UCSD-AML1 (cell line): ENCODE measurements around the gene ZRSR2.
"Not testable (repeated sequence)": the region's sequence is repeated elsewhere in the genome, so short reads cannot be mapped to it uniquely, and the experiment has no call there.

Source experiments
- DNase-seq: peaks from one replicate; lab custom pipeline; 2025; ENCODE audit not compliant: unreplicated experiment; lab: John Stamatoyannopoulos, UW

Gene ZRSR2, protein sequence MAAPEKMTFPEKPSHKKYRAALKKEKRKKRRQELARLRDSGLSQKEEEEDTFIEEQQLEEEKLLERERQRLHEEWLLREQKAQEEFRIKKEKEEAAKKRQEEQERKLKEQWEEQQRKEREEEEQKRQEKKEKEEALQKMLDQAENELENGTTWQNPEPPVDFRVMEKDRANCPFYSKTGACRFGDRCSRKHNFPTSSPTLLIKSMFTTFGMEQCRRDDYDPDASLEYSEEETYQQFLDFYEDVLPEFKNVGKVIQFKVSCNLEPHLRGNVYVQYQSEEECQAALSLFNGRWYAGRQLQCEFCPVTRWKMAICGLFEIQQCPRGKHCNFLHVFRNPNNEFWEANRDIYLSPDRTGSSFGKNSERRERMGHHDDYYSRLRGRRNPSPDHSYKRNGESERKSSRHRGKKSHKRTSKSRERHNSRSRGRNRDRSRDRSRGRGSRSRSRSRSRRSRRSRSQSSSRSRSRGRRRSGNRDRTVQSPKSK

GRCh38 chrX:15789979-15790768 is at the start of gene ZRSR2:
ZRSR2 (plus strand) TSS chrX:15790484; CDS start chrX:15790496, 12 bp downstream.
- DNase-seq = peak; percentile 87

GRCh38 chrX:15744181-15744867 is 46.0 kb upstream of the ZRSR2 start:
- DNase-seq = no peak

DNA sequence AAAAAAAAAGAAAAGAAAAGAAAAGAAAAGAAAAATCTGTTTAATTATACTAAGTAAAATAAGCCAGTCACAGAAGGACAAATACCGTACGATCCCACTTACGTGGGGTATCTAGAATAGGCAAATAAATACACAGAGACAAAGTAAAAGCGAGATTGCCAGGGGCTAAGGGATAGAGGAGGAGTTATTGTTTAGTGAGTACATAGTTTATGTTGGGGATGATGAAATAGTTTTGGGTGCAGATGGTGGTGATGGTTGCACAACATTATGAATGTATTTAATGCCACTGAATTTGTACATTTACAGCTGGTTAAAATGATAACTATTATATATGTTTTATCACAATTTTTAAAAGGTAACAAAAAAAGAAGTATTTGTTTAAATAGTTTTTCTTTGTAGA is 45.1 kb upstream of the ZRSR2 start:
- DNase-seq = no peak

DNA sequence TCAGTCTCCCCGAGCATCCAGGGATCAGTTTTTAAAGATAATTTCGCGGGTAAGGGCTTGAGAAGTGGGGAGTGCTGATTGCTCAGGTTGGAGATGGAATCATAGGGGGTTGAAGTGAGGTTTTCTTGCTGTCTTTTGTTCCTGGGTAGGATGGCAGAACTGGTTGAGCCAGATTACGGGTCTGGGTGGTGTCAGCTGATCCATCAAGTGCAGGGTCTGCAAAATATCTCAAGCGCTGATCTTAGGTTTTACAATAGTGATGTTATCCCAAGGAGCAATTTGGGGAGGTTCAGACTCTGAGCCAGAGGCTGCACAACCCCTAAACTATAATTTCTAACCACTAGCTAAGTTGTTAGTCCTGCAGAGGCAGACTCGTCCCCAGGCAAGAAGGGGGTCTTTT is 43.6 kb upstream of the ZRSR2 start:
- DNase-seq = not testable (repeated sequence)

DNA sequence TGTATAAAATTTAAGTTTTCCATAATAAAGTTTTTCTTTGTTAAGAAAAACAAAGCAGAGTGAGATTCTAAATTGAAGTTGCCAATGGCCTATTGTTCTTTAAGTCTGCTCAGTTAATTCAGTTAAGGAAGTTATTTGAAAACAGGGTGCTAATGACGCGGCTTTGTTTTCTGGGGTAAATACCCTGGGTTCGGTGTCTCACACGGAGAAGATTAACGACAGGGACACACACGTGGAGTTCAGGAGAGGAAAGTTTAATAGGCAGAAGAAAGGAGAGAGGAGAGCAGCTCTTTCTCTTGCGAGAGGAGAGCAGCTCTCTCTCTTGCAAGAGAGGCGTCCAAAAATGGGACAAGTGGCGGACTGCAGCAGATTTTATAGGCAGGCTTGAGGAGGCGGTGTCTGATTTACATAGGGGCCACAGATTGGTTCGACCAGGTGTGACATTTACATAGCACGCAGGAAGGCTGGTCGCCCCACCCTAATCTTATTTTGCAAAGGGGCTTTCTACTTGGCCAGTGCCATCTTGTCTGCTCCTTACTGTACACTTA is 42.6 kb upstream of the ZRSR2 start:
- no peak for DNase-seq

DNA sequence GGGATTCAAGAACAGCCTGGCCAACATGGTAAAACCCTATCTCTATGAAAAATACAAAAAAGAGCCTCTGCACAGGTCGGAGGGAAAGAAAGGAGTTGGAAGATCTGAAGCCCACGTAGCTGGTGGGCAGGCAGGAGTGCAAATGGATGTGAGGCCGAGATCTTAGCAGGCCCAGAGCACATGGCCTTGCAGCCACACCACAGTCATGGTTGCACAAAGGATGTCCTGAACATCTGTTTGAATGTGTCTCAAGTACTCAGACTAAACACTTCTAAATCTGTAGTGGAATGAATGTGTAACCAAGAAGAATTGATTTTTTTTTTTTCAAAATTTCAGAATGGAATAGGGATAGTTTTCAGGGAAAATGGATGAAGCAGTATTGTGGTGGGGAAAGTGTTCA is 41.4 kb upstream of the ZRSR2 start:
- DNase-seq = no peak

GRCh38 chrX:15749642-15750610 is 40.4 kb upstream of the ZRSR2 start:
- DNase-seq = no peak

DNA sequence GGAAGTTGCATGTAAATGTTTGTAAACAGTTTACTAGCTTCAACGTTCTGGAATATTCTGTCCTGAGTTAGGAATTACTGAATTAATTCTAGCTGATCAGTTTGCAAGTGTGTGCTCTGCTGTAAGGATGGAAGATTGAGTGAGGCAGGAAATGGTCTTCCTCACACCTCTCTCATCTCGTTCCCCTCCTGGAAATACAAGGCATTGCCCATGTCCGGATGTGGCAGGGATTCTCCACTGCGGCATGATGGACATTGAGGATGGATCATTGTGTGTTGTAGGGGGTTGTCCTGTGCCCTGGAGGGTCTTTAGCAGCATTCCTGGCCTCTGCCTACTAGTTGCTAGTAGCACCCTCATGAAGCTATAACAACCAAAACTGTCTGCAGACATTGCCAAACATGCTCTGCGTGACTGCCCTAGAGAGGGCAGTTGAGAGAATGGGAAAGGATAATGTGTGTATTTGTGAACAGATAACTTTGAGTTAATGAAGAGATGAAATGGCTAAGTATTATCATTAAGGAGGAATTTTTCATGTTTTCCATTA is 39.6 kb upstream of the ZRSR2 start:
- no peak for DNase-seq

DNA sequence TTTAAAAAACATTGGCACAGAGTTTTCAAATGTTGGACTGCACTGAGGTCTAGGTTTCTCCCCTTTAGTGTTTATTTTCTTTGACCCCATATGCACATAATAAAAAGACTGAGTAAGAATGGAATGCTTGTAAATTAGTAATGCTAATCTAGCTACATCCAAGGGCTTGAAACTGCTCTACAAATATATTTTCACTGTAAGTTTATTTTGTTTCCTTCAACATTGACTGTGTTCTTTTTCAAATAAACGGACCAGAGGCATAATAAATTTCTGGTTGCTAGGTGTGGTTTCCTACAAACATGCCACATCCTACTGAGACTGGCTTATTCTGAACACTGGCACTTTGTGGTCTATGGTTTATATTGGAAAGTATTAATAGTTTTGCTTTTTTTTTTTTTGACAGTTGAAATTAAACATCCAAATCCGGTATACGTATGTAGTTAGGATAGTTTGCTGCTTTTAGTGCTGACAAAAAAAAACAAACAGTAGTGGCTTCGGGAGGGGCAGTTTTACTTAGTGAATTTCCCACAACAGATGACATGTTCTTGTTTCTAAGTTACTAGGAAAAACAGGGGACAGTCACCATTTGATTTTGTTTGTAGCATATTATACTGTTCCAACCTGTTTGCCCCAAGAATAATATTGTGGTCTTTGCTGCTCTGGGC is 39.0 kb upstream of the ZRSR2 start:
- no peak for DNase-seq

- DNase-seq = no peak
Observed at GRCh38 chrX:15755091-15755490, 35.2 kb upstream of the ZRSR2 start.

DNA sequence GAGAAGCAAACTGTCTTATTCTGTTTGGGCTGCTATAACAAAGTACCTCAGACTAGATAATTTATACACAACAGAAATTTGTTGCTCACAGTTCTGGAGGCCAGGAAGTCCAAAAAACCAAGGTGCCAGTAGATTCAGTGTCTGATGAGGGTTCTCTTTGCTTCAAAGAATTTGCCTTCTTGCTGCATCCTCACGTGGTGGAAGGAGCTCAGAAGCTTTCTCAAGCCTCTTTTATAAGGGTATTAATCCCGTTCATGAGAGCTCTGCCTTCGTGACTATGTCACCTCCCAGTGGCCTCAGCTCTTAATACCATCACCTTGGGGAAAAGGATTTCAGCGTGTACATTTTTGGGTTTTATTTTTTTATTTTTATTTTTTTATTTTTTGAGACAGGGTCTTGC is 32.1 kb upstream of the ZRSR2 start:
- no peak for DNase-seq

- not testable (repeated sequence) for DNase-seq
Observed at GRCh38 chrX:15759886-15760285, 30.4 kb upstream of the ZRSR2 start.

DNA sequence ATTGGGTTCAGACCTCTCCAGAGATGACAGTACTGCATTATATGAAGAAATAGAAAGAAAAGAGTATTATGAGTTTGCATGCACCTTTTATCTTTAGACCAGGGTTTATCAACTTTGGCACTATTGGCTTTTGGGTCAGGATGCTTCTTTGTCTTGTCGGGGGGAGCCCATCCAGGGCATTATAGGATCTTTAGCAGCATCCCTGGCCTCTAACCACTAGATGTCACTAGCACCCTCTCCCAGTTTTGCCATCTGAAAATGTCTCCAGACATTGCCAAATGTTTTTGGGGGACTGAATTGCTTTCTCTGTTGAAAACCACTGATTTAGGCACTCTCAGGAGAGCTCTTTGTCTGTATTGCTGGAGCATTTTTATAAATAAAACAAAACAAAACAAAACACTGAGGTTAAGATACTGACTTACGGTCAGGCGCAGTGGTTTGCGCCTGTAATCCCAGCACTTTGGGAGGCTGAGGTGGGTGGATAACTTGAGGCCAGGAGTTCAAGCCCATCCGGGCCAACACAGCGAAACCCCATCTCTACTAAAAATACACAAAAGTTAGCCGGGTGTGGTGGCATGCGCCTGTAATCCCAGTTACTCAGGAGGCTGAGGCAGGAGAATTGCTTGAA is 28.6 kb upstream of the ZRSR2 start:
- peak; percentile 11 for DNase-seq

- DNase-seq = no peak
Observed at GRCh38 chrX:15769300-15769954, 20.9 kb upstream of the ZRSR2 start.

- no peak for DNase-seq
Observed at GRCh38 chrX:15781961-15782699, 8.2 kb upstream of the ZRSR2 start.

DNA sequence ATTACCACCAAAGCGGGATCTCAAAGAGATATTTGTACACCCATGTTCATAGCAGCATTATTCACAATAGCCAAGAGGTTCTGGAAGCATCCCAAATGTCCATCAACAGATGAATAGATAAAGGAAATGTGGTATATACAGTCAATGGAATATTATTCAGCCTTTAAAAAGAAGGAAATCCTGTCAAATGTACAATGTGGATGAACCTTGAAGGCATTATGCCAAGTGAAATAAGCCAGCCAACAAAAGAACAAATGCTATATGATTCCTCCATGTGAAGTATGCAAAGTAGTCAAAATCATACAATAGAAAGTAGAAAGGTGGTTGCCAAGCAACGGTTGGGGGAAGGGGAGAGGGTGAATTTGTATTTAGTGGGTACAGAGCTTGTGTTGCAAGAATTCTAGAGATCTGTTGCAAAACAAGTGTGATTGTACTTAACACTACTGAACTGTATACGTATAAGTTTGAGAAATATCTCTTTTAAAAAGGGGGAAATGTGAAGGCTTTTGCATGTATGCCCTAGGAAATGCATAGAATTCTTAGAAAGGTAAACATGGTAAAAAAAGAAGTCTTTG is 5.0 kb upstream of the ZRSR2 start:
- no peak for DNase-seq

GRCh38 chrX:15786915-15787314 is 3.4 kb upstream of the ZRSR2 start:
- DNase-seq = no peak
